Fibroblast of mammary gland (primary cell): ENCODE data around the gene AFF3.

Experiments
- DNase-seq: peaks from one replicate; pipeline ENCODE4 v3.0.0-alpha.2; 2010; ENCODE audit warnings: low read depth
- H3K4me3 ChIP-seq: 2 replicates; pipeline ENCODE4 v1.5.1; 2011; ENCODE audit warnings: low read depth, mild to moderate bottlenecking, low read length, moderate library complexity; ENCODE audit not compliant: control insufficient read depth
- CTCF ChIP-seq: conservative IDR thresholded peaks from 2 replicates; pipeline ENCODE4 v1.5.1; 2011; ENCODE audit warnings: low read depth, low read length, inconsistent platforms; ENCODE audit not compliant: control insufficient read depth, insufficient read depth

AFF3 gene

GRCh38 chr2:99852376-99852934 is 289.9 kb downstream of the AFF3 start:
- no peak overlapping the region for H3K4me3 ChIP-seq
- DNase-seq = no peak
- no peak for TF ChIP-seq CTCF

GRCh38 chr2:99851811-99852210 is 290.6 kb downstream of the AFF3 start:
- TF ChIP-seq CTCF = no peak
- no peak for DNase-seq
- H3K4me3 ChIP-seq = no peak overlapping the region

GRCh38 chr2:99851089-99851488 is 291.3 kb downstream of the AFF3 start:
- TF ChIP-seq CTCF = no peak
- DNase-seq = no peak
- no peak overlapping the region for H3K4me3 ChIP-seq

- DNase-seq = no peak
- TF ChIP-seq CTCF = no peak
- H3K4me3 ChIP-seq = no peak overlapping the region
Measured at GRCh38 chr2:99850084-99850710, 292.2 kb downstream of the AFF3 start.

GRCh38 chr2:99846462-99847107 is 295.8 kb downstream of the AFF3 start:
- H3K4me3 ChIP-seq = no peak overlapping the region
- TF ChIP-seq CTCF = no peak
- no peak for DNase-seq

- no peak for DNase-seq
- no peak for TF ChIP-seq CTCF
- no peak overlapping the region for H3K4me3 ChIP-seq
Measured at GRCh38 chr2:99845296-99845695, 297.1 kb downstream of the AFF3 start.
